HepG2 (cell line): Measurements from ENCODE around the gene PTX4. TPM values are rescaled to one million over a fixed set of nuclear protein-coding genes. Genes with fewer than 3 reads are reported as not detected.
A peak's percentile ranks its signal among the peaks of the same experiment; 100 is the strongest.

Experiments
- ATAC-seq: fragments of 200-7000 bp; cut with Tn5 transposase; 3 replicates; pipeline ENCODE4 v1.9.1; 2020; ENCODE audit warnings: mild to moderate bottlenecking, moderate library complexity
- BruUV-seq: library from RNA; stranded (reverse); fragments of 400-500 nt; replicated peaks from 2 replicates; lab custom pipeline; 2021; lab: Mats Ljungman, UMichigan
- CTCF ChIA-PET: fragments of 300-600 bp; formaldehyde crosslinking; extraction: SDS; loops from one replicate; lab custom pipeline; 2021; ENCODE audit warnings: low total read pairs, inconsistent platforms, low intra/inter-chr PET ratio; lab: Yijun Ruan, JAX
- POLR2A ChIA-PET: fragments of 350-600 bp; sonication (Branson Sonifier 250); formaldehyde crosslinking; loops from one replicate; lab custom pipeline; 2020; ENCODE audit warnings: antibody characterized with exemption, inconsistent platforms; lab: Yijun Ruan, JAX
- DNase-seq: peaks from one replicate; pipeline ENCODE4 v3.0.0-alpha.2; 2015; ENCODE audit warnings: low spot score
- FAIRE-seq: peaks from 3 replicates; lab custom pipeline; 2011; peaks lifted over from hg19 to GRCh38; lab: Jason Lieb, UNC
- H2AFZ ChIP-seq: one replicate; pipeline ENCODE4 v1.6.1; 2011; ENCODE audit warnings: low read length, inconsistent platforms
- H3K27ac ChIP-seq: fragments of 300-600 bp; 3 replicates; pipeline ENCODE4 v1.8.0; 2011; ENCODE audit warnings: mixed run types, mild to moderate bottlenecking, mixed read lengths, low read length, inconsistent platforms; ENCODE audit not compliant: insufficient read depth; ENCODE audit errors: extremely low read length
- H3K27me3 ChIP-seq, 2 experiments: fragments of 200-600 bp in 1 of 2; 2 replicates in 1 of 2; 3 replicates in 1 of 2; pipeline versions ENCODE4 v1.6.0 to v1.8.0; 2011; ENCODE audit warnings: low read length in 2 of 2, mild to moderate bottlenecking in 2 of 2, moderate library complexity in 2 of 2, inconsistent platforms in 1 of 2; ENCODE audit not compliant: insufficient read depth in 2 of 2, control insufficient read depth in 1 of 2
- H3K36me3 ChIP-seq, 2 experiments: fragments of 200-600 bp in 1 of 2; replicated peaks in 1 of 2; 2 replicates in 1 of 2; 3 replicates in 1 of 2; pipeline versions ENCODE4 v1.5.1 to v1.8.0; 2011; ENCODE audit warnings: low read length in 2 of 2, inconsistent platforms in 1 of 2; ENCODE audit not compliant: insufficient read depth in 2 of 2, control insufficient read depth in 1 of 2
- H3K4me1 ChIP-seq: 2 replicates; pipeline ENCODE4 v1.5.1; 2012; ENCODE audit warnings: low read length, inconsistent platforms; ENCODE audit not compliant: insufficient read depth
- H3K4me2 ChIP-seq: 2 replicates; pipeline ENCODE4 v1.6.0; 2011; ENCODE audit warnings: low read depth, low read length, inconsistent platforms
- H3K4me3 ChIP-seq, 3 experiments: fragments of 200-600 bp in 1 of 3; sonication (generic), shearing (Covaris generic) in 1 of 3; replicated peaks in 1 of 3; 2 replicates each; pipeline ENCODE4 v1.5.1; 2011 to 2016; ENCODE audit warnings: low read length in 3 of 3, inconsistent platforms in 2 of 3, low read depth in 2 of 3, mild to moderate bottlenecking in 2 of 3, control low read depth in 1 of 3, mixed read lengths in 1 of 3; ENCODE audit not compliant: insufficient read depth in 1 of 3
- H3K79me2 ChIP-seq: one replicate; pipeline ENCODE4 v1.6.1; 2011; ENCODE audit warnings: low read length, inconsistent platforms; ENCODE audit not compliant: insufficient read depth
- H3K9ac ChIP-seq: 2 replicates; pipeline ENCODE4 v1.6.0; 2011; ENCODE audit warnings: mild to moderate bottlenecking, low read depth, low read length, inconsistent platforms; ENCODE audit not compliant: insufficient read depth
- H3K9me3 ChIP-seq: 2 replicates; pipeline ENCODE4 v1.5.1; 2012; ENCODE audit warnings: mild to moderate bottlenecking, low read length
- H4K20me1 ChIP-seq: 2 replicates; pipeline ENCODE4 v1.6.0; 2011; ENCODE audit warnings: inconsistent platforms, mild to moderate bottlenecking, low read length, moderate library complexity; ENCODE audit not compliant: insufficient read depth
- ATF7 ChIP-seq, 2 experiments: fragments of 450-650 bp in 1 of 2; sonication (generic) in 1 of 2; formaldehyde crosslinking in 1 of 2; IDR thresholded peaks; 2 replicates each; pipeline versions ENCODE4 v1.4.0 to v1.6.1; 2016 to 2020; ENCODE audit warnings: antibody characterized with exemption in 1 of 2, mild to moderate bottlenecking in 1 of 2, missing genetic modification reagents in 1 of 2
- ZNF652 ChIP-seq: IDR thresholded peaks from 2 replicates; pipeline ENCODE4 v1.6.1; 2016; ENCODE audit warnings: low read depth, borderline replicate concordance
- ZSCAN5A ChIP-seq: sonication (generic); formaldehyde crosslinking; IDR thresholded peaks from 2 replicates; pipeline ENCODE4 v1.8.0; 2022; ENCODE audit warnings: mild to moderate bottlenecking, missing genetic modification reagents, borderline replicate concordance
- WGBS: methylation state at CpG from one replicate; pipeline ENCODE4 v1.1.6; 2017; ENCODE audit warnings: low lambda C conversion rate; 5-methylcytosine and 5-hydroxymethylcytosine counted together
- in situ Hi-C: cut with HindIII; loops from 2 replicates; pipeline ENCODE4 v1.10.0; 2017; ENCODE audit warnings: low pct_unique_long_range_greater_than_20kb; ENCODE audit not compliant: extremely low pct_ligation_motif_present
- intact Hi-C: fragments of 100-400 bp; cut with micrococcal nuclease; formaldehyde crosslinking; loops from one replicate; pipeline ENCODE4 v1.10.0; 2022; ENCODE audit not compliant: unreplicated experiment
- polyA plus RNA-seq, 8 experiments: library from polyadenylated mRNA; depleted of rRNA in 3 of 8; stranded (reverse) in 7 of 8; unstranded in 1 of 8; fragments of >200 nt; fragmentation: Illumina TruSeq in 4 of 8; extraction: Trizol in 4 of 8; gene quantifications; 2 replicates each; pipeline versions ENCODE4 v1.2.1 to v1.2.3, GENCODE V29; 2011 to 2016; ENCODE audit warnings: low read depth in 4 of 8, missing spikeins in 1 of 8, mixed read lengths in 1 of 8; ENCODE audit not compliant: insufficient read depth in 1 of 8
- total RNA-seq, 5 experiments: library from RNA; depleted of rRNA; stranded (reverse); fragments of >200 nt; fragmentation: Illumina TruSeq; extraction: Trizol; gene quantifications; 2 replicates each; pipeline ENCODE4 v1.2.3, GENCODE V29; 2016; ENCODE audit warnings: low read depth in 1 of 5

The PTX4 gene
- total and polyA plus RNA-seq, 2 of the 13 experiments (the other 11 are each of a cell fraction or from before 2014, with no cell fraction given): 0.04 TPM; not detected in 1

GRCh38 chr16:1474082-1474795 lies 14.5 kb downstream of the PTX4 start (continued):
- no peak for TF ChIP-seq ZSCAN5A (CRISPR knock-in tag)

GRCh38 chr16:1472974-1473373 lies 15.8 kb downstream of the PTX4 start:
- no peak for FAIRE-seq
- 39% methylated on average over 3 of the region's 3 CpGs for WGBS
- Histone ChIP-seq H3K4me1 (peaks cover 52% of the 10 kb centered on the region), H3K4me3 (no peak overlapping the region), H3K27ac (no peak overlapping the region), H3K27me3 (no peaks in the 10 kb centered on the region; a peak in 1 of 5 replicates)
- intact Hi-C loops: no loop called here
- no TSS peak for BruUV-seq
- TF ChIP-seq ZNF652 (peak; percentile 66; the same call in 1 of the 2 replicates), ATF7 (IDR thresholded peaks at IDR 0.05) (no peak), ATF7 (CRISPR knock-in tag; IDR thresholded peaks at IDR 0.05) (no peak)
- TF ChIP-seq, all 625 proteins: peak for 1
- no peak for DNase-seq
- no peak for ATAC-seq
- POLR2A ChIA-PET: no interaction called here
- CTCF ChIA-PET: no interaction called here
- no peaks in the 10 kb centered on the region for H4K20me1 ChIP-seq
- peak overlapping the region; percentile 62 for H3K4me2 ChIP-seq
- H3K9me3 ChIP-seq: no peaks in the 10 kb centered on the region
- in situ Hi-C loops: no loop called here
- no peak overlapping the region for H2AFZ ChIP-seq
- H3K79me2 ChIP-seq: peaks cover 31% of the 10 kb centered on the region
- no peaks in the 10 kb centered on the region for H3K36me3 ChIP-seq
- no peak overlapping the region for H3K9ac ChIP-seq
